Measurements from ENCODE around the gene CSPG4.

CSPG4 gene

GRCh38 chr15:75688831-75689230 lies 23.8 kb downstream of the CSPG4 start:
- Histone ChIP-seq H3K9ac (ENCODE audit: low read length) (no peak overlapping the region), H3K9me3 (ENCODE audit: low read length) (no peaks in the 10 kb centered on the region), H4K20me1 (ENCODE audit: insufficient read depth, low read length) (no peaks in the 10 kb centered on the region), H3K79me2 (ENCODE audit: insufficient read depth, low read length) (no peaks in the 10 kb centered on the region), H3K4me3 (ENCODE audit: low read depth, low read length, poor library complexity, severe bottlenecking) (no peak overlapping the region), H3F3A (ENCODE audit: insufficient read depth, low read length) (no peaks in the 10 kb centered on the region), H3K4me1 (ENCODE audit: insufficient read depth, low read length, severe bottlenecking) (no peaks in the 10 kb centered on the region), H2AFZ (ENCODE audit: low read length) (no peak overlapping the region), H3K27ac (ENCODE audit: low read depth, low read length, poor library complexity, severe bottlenecking) (no peak overlapping the region), H3K27me3 (ENCODE audit: insufficient read depth, low read length) (no peaks in the 10 kb centered on the region), H3K4me2 (ENCODE audit: low read length) (no peak overlapping the region), H3K9me2 (ENCODE audit: low read depth, low read length) (no peaks in the 10 kb centered on the region), H3K36me3 (ENCODE audit: insufficient read depth, low read length) (no peaks in the 10 kb centered on the region)
- TF ChIP-seq EZH2 (IDR thresholded peaks at IDR 0.05; ENCODE audit: borderline replicate concordance, low read length) (no peak), CTCF (IDR thresholded peaks at IDR 0.05; ENCODE audit: low read length) (no peak)

GRCh38 chr15:75688278-75688557 lies 24.4 kb downstream of the CSPG4 start:
- Histone ChIP-seq H3K27ac (ENCODE audit: low read depth, low read length, poor library complexity, severe bottlenecking) (no peak overlapping the region), H3K9me2 (ENCODE audit: low read depth, low read length) (no peaks in the 10 kb centered on the region), H3K27me3 (ENCODE audit: insufficient read depth, low read length) (no peaks in the 10 kb centered on the region), H3K9me3 (ENCODE audit: low read length) (no peaks in the 10 kb centered on the region), H3K4me1 (ENCODE audit: insufficient read depth, low read length, severe bottlenecking) (no peaks in the 10 kb centered on the region), H3K79me2 (ENCODE audit: insufficient read depth, low read length) (no peaks in the 10 kb centered on the region), H3K4me2 (ENCODE audit: low read length) (no peak overlapping the region), H3F3A (ENCODE audit: insufficient read depth, low read length) (no peaks in the 10 kb centered on the region), H2AFZ (ENCODE audit: low read length) (no peak overlapping the region), H3K36me3 (ENCODE audit: insufficient read depth, low read length) (no peaks in the 10 kb centered on the region), H4K20me1 (ENCODE audit: insufficient read depth, low read length) (no peaks in the 10 kb centered on the region), H3K4me3 (ENCODE audit: low read depth, low read length, poor library complexity, severe bottlenecking) (no peak overlapping the region), H3K9ac (ENCODE audit: low read length) (no peak overlapping the region)
- TF ChIP-seq EZH2 (IDR thresholded peaks at IDR 0.05; ENCODE audit: borderline replicate concordance, low read length) (no peak), CTCF (IDR thresholded peaks at IDR 0.05; ENCODE audit: low read length) (no peak)

DNA sequence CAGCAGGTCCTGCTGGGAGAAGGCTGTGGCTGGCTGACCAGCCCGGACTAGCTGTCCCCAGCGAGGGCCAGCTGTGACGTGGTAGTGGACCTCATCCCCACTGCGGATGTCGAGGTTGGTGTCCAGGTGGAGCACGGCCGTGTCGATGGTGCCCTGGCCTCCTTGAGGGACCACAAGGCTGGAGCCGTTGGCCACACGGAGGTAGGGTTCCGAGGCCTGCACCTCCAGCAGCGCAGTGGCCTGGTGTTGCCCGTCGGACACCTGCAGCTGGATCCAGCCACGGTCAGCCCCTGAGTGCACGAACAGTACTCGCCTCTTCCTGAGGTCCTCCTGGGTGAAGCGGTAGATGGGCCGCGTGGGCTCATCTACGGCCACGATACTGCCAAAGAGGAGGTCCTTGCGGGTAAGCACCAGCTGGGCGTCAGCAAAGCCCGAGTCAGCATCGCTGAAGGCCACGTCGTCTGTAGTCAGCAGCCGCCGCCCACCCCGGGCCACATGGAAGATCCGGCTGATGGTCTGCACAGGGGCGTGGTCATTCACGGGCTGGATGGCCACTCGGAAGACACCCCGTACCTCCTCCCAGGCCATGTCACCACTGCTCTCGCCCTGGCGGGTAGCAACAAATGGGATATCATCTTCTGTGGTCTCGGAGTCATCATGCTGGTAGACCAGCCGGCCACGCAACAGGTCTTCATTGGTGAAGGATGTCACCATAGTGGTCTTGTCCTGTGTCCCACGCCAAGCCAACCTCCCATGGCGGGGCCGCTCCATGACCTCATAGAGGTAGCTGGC lies 25.0 kb downstream of the CSPG4 start:
- Histone ChIP-seq H3K9me3 (ENCODE audit: low read length) (no peaks in the 10 kb centered on the region), H2AFZ (ENCODE audit: low read length) (no peak overlapping the region), H3K79me2 (ENCODE audit: insufficient read depth, low read length) (no peaks in the 10 kb centered on the region), H3K36me3 (ENCODE audit: insufficient read depth, low read length) (no peaks in the 10 kb centered on the region), H3K4me3 (ENCODE audit: low read depth, low read length, poor library complexity, severe bottlenecking) (no peak overlapping the region), H3K4me2 (ENCODE audit: low read length) (no peak overlapping the region), H3F3A (ENCODE audit: insufficient read depth, low read length) (no peaks in the 10 kb centered on the region), H3K9me2 (ENCODE audit: low read depth, low read length) (no peaks in the 10 kb centered on the region), H3K27ac (ENCODE audit: low read depth, low read length, poor library complexity, severe bottlenecking) (no peak overlapping the region), H3K27me3 (ENCODE audit: insufficient read depth, low read length) (no peaks in the 10 kb centered on the region), H3K9ac (ENCODE audit: low read length) (no peak overlapping the region), H3K4me1 (ENCODE audit: insufficient read depth, low read length, severe bottlenecking) (no peaks in the 10 kb centered on the region), H4K20me1 (ENCODE audit: insufficient read depth, low read length) (no peaks in the 10 kb centered on the region)
- TF ChIP-seq CTCF (IDR thresholded peaks at IDR 0.05; ENCODE audit: low read length) (no peak), EZH2 (IDR thresholded peaks at IDR 0.05; ENCODE audit: borderline replicate concordance, low read length) (no peak)

Data from OCI-LY1 (cell line).